LNCAP (cell line): ENCODE data around the gene SLC20A1.

Source experiments
- TF ChIP-seq, protein P1 (sequence below): fragments of 450-650 bp; IDR thresholded peaks from 2 replicates; pipeline ENCODE4 v1.5.1; 2017; ENCODE audit warnings: mild to moderate bottlenecking

SLC20A1 gene

DNA sequence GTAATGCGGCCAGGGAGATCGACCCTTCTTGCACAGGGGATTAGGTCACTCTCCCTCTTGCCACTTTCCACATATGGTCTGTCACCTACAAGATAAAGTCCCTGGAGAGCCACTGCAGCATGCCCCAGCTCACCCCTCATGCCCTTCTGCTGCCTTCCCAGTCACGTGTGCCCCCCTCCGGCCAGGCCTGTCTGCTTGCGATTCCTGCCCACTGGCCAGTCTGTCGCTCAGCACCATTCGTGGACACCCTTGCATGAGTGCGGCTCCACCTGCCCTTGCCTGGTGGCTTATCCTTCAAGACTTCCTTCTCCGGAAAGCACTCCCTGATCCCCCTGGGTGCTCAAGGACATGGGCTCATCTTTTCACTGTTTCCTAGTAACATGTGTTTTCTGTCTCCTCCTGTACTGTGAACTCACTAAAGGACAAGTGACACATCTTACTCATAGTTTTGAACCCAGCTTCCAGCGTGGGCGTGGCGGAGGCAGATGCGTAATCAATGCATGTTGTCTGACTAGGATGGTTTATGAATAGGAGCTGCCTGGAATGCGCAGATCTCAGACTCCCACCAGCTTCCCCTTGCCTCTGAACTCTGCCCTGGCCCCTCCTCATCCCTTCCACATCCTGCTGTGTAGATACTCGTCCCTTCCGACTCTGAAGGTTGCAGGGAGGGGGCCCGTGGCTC, 67.3 kb downstream of the SLC20A1 start:
- TF ChIP-seq, protein P1, sequence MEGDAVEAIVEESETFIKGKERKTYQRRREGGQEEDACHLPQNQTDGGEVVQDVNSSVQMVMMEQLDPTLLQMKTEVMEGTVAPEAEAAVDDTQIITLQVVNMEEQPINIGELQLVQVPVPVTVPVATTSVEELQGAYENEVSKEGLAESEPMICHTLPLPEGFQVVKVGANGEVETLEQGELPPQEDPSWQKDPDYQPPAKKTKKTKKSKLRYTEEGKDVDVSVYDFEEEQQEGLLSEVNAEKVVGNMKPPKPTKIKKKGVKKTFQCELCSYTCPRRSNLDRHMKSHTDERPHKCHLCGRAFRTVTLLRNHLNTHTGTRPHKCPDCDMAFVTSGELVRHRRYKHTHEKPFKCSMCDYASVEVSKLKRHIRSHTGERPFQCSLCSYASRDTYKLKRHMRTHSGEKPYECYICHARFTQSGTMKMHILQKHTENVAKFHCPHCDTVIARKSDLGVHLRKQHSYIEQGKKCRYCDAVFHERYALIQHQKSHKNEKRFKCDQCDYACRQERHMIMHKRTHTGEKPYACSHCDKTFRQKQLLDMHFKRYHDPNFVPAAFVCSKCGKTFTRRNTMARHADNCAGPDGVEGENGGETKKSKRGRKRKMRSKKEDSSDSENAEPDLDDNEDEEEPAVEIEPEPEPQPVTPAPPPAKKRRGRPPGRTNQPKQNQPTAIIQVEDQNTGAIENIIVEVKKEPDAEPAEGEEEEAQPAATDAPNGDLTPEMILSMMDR: no peak
